ENCODE data around the gene ZNF784. TPM values are rescaled to one million over a fixed set of nuclear protein-coding genes. Genes with fewer than 3 reads are reported as not detected.

Gene ZNF784
- total and polyA plus RNA-seq, 2 of the 13 experiments (the other 11 are each of a cell fraction or from before 2014, with no cell fraction given) = 4.1 to 4.2 TPM

DNA sequence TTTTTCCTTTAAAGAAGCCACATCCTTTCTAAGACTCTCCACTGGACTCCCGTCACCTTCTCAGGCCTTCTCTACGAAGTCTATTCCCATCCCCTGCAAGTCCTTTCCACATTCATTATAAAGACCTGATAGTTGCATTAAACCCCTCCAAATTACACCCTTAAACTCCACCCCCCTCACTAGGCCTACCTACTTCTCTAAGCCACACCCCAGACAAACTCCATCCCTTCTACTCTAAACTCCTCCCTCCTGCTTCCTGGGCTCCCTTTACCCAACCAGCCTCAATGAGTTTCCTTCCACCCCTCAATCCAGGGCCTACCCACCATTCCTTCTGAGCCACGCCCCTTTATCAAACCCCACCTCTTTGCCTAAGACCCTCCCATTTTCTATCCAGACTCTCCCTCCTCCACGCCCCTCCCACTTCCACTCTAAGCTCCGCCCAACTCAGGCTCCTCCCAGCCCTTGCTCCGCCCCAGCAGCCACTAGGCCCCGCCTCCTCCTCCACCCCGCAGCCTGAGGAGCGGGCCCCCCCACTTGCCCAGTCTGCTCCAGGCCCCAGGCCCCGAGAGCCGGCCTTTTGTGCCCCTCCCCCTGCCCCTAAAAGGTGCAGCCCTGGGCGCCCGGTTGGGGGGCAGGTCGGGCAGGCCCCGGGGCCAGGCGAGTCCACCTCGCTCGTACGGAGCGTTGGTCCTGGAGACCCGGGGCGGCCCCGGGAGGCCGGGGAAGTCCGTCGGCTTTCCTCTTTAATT lies 25.5 kb downstream of the ZNF784 start (continued):
- TF ChIP-seq CREB3 (CRISPR knock-in tag; IDR thresholded peaks at IDR 0.05) (0 out of 2 replicates have a peak, but pooled peaks have one; percentile 46), MLX (CRISPR knock-in tag; IDR thresholded peaks at IDR 0.05) (0 out of 2 replicates have a peak, but pooled peaks have one; percentile 12), XRCC5 (optimal IDR thresholded peaks at IDR 0.05; ENCODE audit: low read length) (peak; percentile 47), ERF (CRISPR knock-in tag; IDR thresholded peaks at IDR 0.05) (peak; percentile 76), TAF1 (CRISPR knock-in tag; IDR thresholded peaks at IDR 0.05) (peak; percentile 83), ZNF768 (CRISPR knock-in tag; IDR thresholded peaks at IDR 0.05) (peak; percentile 42; the same call in 1 of the 2 replicates), KDM5B (CRISPR knock-in tag; IDR thresholded peaks at IDR 0.05; ENCODE audit: borderline replicate concordance) (peak; percentile 43), RAD21 (CRISPR knock-in tag; IDR thresholded peaks at IDR 0.05) (peak; percentile 60), ZNF510 (CRISPR knock-in tag; IDR thresholded peaks at IDR 0.05; ENCODE audit: low read depth) (0 out of 2 replicates have a peak, but pooled peaks have one; percentile 10), ZNF563 (CRISPR knock-in tag; IDR thresholded peaks at IDR 0.05) (peak; percentile 78; the same call in 1 of the 2 replicates), ZFX (CRISPR knock-in tag; IDR thresholded peaks at IDR 0.05; ENCODE audit: low read depth) (peak; percentile 75), ZNF678 (CRISPR knock-in tag; IDR thresholded peaks at IDR 0.05) (no peak), ESRRA (CRISPR knock-in tag; IDR thresholded peaks at IDR 0.05; ENCODE audit: low read depth) (no peak)
- TF ChIP-seq, protein P1, sequence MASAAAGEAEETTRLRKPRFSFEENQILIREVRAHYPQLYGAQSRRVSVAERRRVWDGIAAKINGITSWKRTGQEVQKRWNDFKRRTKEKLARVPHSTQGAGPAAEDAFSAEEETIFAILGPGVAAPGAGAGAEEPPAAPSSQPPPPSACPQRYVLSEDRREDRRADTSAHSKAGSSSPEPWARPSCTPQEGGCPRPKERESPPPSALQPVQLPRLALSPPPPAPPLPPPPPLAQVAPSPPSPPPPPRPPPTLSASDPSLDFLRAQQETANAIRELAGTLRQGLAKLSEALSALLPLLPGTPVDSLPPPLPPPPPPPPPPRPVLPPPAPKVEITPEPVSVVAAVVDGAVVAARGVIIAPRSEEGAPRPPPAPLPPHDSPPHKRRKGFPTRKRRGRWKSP (CRISPR knock-in tag; IDR thresholded peaks at IDR 0.05) = peak; percentile 68; the same call in 1 of the 2 replicates
- TF ChIP-seq, protein P2, sequence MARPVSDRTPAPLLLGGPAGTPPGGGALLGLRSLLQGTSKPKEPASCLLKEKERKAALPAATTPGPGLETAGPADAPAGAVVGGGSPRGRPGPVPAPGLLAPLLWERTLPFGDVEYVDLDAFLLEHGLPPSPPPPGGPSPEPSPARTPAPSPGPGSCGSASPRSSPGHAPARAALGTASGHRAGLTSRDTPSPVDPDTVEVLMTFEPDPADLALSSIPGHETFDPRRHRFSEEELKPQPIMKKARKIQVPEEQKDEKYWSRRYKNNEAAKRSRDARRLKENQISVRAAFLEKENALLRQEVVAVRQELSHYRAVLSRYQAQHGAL (CRISPR knock-in tag; IDR thresholded peaks at IDR 0.05; ENCODE audit: not compliant biosample characterization) = no peak
- TF ChIP-seq, protein P3, sequence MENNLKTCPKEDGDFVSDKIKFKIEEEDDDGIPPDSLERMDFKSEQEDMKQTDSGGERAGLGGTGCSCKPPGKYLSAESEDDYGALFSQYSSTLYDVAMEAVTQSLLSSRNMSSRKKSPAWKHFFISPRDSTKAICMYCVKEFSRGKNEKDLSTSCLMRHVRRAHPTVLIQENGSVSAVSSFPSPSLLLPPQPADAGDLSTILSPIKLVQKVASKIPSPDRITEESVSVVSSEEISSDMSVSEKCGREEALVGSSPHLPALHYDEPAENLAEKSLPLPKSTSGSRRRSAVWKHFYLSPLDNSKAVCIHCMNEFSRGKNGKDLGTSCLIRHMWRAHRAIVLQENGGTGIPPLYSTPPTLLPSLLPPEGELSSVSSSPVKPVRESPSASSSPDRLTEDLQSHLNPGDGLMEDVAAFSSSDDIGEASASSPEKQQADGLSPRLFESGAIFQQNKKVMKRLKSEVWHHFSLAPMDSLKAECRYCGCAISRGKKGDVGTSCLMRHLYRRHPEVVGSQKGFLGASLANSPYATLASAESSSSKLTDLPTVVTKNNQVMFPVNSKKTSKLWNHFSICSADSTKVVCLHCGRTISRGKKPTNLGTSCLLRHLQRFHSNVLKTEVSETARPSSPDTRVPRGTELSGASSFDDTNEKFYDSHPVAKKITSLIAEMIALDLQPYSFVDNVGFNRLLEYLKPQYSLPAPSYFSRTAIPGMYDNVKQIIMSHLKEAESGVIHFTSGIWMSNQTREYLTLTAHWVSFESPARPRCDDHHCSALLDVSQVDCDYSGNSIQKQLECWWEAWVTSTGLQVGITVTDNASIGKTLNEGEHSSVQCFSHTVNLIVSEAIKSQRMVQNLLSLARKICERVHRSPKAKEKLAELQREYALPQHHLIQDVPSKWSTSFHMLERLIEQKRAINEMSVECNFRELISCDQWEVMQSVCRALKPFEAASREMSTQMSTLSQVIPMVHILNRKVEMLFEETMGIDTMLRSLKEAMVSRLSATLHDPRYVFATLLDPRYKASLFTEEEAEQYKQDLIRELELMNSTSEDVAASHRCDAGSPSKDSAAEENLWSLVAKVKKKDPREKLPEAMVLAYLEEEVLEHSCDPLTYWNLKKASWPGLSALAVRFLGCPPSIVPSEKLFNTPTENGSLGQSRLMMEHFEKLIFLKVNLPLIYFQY (CRISPR knock-in tag; IDR thresholded peaks at IDR 0.05; ENCODE audit: borderline replicate concordance) = peak; percentile 64

Data from HepG2 (cell line).